Fibroblast of the aortic adventitia (primary cell): ENCODE measurements around the gene WFDC2. TPM values are rescaled to one million over a fixed set of nuclear protein-coding genes. Genes with fewer than 3 reads are reported as not detected.

ENCODE experiments used
- DNase-seq: peaks from one replicate; pipeline ENCODE4 v3.0.0-alpha.2; 2010; ENCODE audit warnings: low read depth
- H3K4me3 ChIP-seq: 2 replicates; pipeline ENCODE4 v1.5.1; 2011; ENCODE audit warnings: low read depth, mild to moderate bottlenecking, control low read depth, low read length, moderate library complexity
- CTCF ChIP-seq: IDR thresholded peaks from 2 replicates; pipeline ENCODE4 v1.5.1; 2011; ENCODE audit warnings: mild to moderate bottlenecking, low read length, control low read depth, inconsistent platforms; ENCODE audit not compliant: insufficient read depth
- total RNA-seq: library from RNA; depleted of rRNA; stranded (reverse); fragments of >200 nt; gene quantifications from 2 replicates; pipeline ENCODE4 v1.2.3, GENCODE V29; 2012; ENCODE audit warnings: low replicate concordance

Gene WFDC2
- total RNA-seq, 1 donor = not detected

- no peak for TF ChIP-seq CTCF
- H3K4me3 ChIP-seq = no peak overlapping the region
- DNase-seq = no peak
Observed at GRCh38 chr20:45495501-45495941, 26.0 kb downstream of the WFDC2 start.

- TF ChIP-seq CTCF = no peak
- no peak overlapping the region for H3K4me3 ChIP-seq
- DNase-seq = no peak
Observed at GRCh38 chr20:45496166-45496565, 26.6 kb downstream of the WFDC2 start.

GRCh38 chr20:45497971-45498494 lies 28.5 kb downstream of the WFDC2 start:
- TF ChIP-seq CTCF = no peak
- H3K4me3 ChIP-seq = no peak overlapping the region
- DNase-seq = no peak

GRCh38 chr20:45500022-45500421 lies 30.5 kb downstream of the WFDC2 start:
- no peak for DNase-seq
- TF ChIP-seq CTCF = no peak

GRCh38 chr20:45501600-45501999 lies 32.0 kb downstream of the WFDC2 start:
- no peak for TF ChIP-seq CTCF
- no peak overlapping the region for H3K4me3 ChIP-seq
- DNase-seq = no peak

More at GRCh38 chr20:45500022-45500421, 30.5 kb downstream of the WFDC2 start:
- no peak overlapping the region for H3K4me3 ChIP-seq

GRCh38 chr20:45502561-45502960 lies 33.0 kb downstream of the WFDC2 start:
- H3K4me3 ChIP-seq = no peak overlapping the region
- no peak for TF ChIP-seq CTCF
- no peak for DNase-seq

GRCh38 chr20:45503403-45503802 lies 33.9 kb downstream of the WFDC2 start:
- no peak overlapping the region for H3K4me3 ChIP-seq
- no peak for DNase-seq
- no peak for TF ChIP-seq CTCF
